HEK293 (cell line): Measurements from ENCODE around the gene PRMT7.

Experiments
- CTCF ChIA-PET: fragments of 350-600 bp; formaldehyde crosslinking; extraction: SDS; loops from one replicate; lab custom pipeline; 2021; ENCODE audit warnings: antibody characterized with exemption; lab: Yijun Ruan, JAX
- POLR2A ChIA-PET: fragments of 300-600 bp; formaldehyde crosslinking; extraction: SDS; loops from one replicate; lab custom pipeline; 2020; ENCODE audit warnings: antibody characterized with exemption, inconsistent platforms; lab: Yijun Ruan, JAX
- H3K27ac ChIP-seq: fragments of 200-500 bp; sonication (Bioruptor generic); 2 replicates; pipeline ENCODE4 v1.5.1; 2014; ENCODE audit warnings: low read depth, low read length, control low read depth, inconsistent platforms; ENCODE audit errors: extremely low read depth
- H3K36me3 ChIP-seq, 2 experiments: fragments of 200-500 bp in 1 of 2; sonication (Bioruptor generic) in 1 of 2; 1 replicate in 1 of 2; 2 replicates in 1 of 2; pipeline ENCODE4 v1.5.1; 2014 to 2017; ENCODE audit warnings: inconsistent platforms in 2 of 2, low read length in 2 of 2; ENCODE audit not compliant: control insufficient read depth in 2 of 2, insufficient read depth in 1 of 2
- H3K4me1 ChIP-seq: fragments of 200-500 bp; sonication (Bioruptor generic); 2 replicates; pipeline ENCODE4 v1.5.1; 2014; ENCODE audit warnings: mild to moderate bottlenecking, low read length, inconsistent platforms; ENCODE audit not compliant: control insufficient read depth, insufficient read depth
- H3K4me3 ChIP-seq: 2 replicates; pipeline ENCODE4 v1.5.1; 2011; ENCODE audit warnings: low read depth, mild to moderate bottlenecking, control low read depth, low read length, moderate library complexity
- H3K9me3 ChIP-seq: fragments of 200-500 bp; sonication (Bioruptor generic); 2 replicates; pipeline ENCODE4 v1.5.1; 2014; ENCODE audit warnings: low read depth, low read length, inconsistent platforms; ENCODE audit not compliant: control insufficient read depth, insufficient read depth
- GLIS2 ChIP-seq: fragments of 450-650 bp; formaldehyde crosslinking; IDR thresholded peaks from 2 replicates; pipeline ENCODE4 v1.5.1; 2016; ENCODE audit warnings: missing biosample characterization, missing genetic modification characterization
- PRDM1 ChIP-seq: fragments of 450-650 bp; formaldehyde crosslinking; IDR thresholded peaks from 2 replicates; pipeline ENCODE4; 2016; ENCODE audit warnings: missing biosample characterization, missing genetic modification characterization
- TRIM28 ChIP-seq: IDR thresholded peaks from 2 replicates; pipeline ENCODE4 v1.6.1; 2011; ENCODE audit warnings: low read length, control low read depth, borderline replicate concordance
- ZBTB44 ChIP-seq: fragments of 450-650 bp; IDR thresholded peaks from 2 replicates; pipeline ENCODE4 v1.5.1; 2018; ENCODE audit warnings: missing biosample characterization, mild to moderate bottlenecking, missing genetic modification characterization
- ZEB2 ChIP-seq: fragments of 450-650 bp; formaldehyde crosslinking; IDR thresholded peaks from 2 replicates; pipeline ENCODE4 v1.5.1; 2016; ENCODE audit warnings: missing biosample characterization, missing genetic modification characterization
- ZFHX2 ChIP-seq: fragments of 450-650 bp; formaldehyde crosslinking; conservative IDR thresholded peaks from 2 replicates; pipeline ENCODE4 v1.5.1; 2016; ENCODE audit warnings: missing biosample characterization, missing genetic modification characterization
- ZNF146 ChIP-seq: fragments of 450-650 bp; formaldehyde crosslinking; IDR thresholded peaks from 2 replicates; pipeline ENCODE4 v1.5.1; 2016; ENCODE audit warnings: missing biosample characterization, missing genetic modification characterization
- ZNF157 ChIP-seq: fragments of 450-650 bp; formaldehyde crosslinking; IDR thresholded peaks from 2 replicates; pipeline ENCODE4 v1.5.1; 2016; ENCODE audit warnings: missing biosample characterization, missing genetic modification characterization
- ZNF266 ChIP-seq: fragments of 450-650 bp; formaldehyde crosslinking; IDR thresholded peaks from 2 replicates; pipeline ENCODE4 v1.5.1; 2016; ENCODE audit warnings: missing biosample characterization, missing genetic modification characterization, low read depth
- ZNF37A ChIP-seq: fragments of 450-650 bp; IDR thresholded peaks from 2 replicates; pipeline ENCODE4 v1.5.1; 2018; ENCODE audit warnings: missing biosample characterization, missing genetic modification characterization
- ZNF501 ChIP-seq: fragments of 450-650 bp; formaldehyde crosslinking; IDR thresholded peaks from 2 replicates; pipeline ENCODE4 v1.5.1; 2016; ENCODE audit warnings: missing biosample characterization, missing genetic modification characterization
- ZNF521 ChIP-seq: fragments of 450-650 bp; formaldehyde crosslinking; IDR thresholded peaks from 2 replicates; pipeline ENCODE4 v1.5.1; 2017; ENCODE audit warnings: missing biosample characterization, mild to moderate bottlenecking, missing genetic modification characterization
- ZNF548 ChIP-seq: fragments of 450-650 bp; formaldehyde crosslinking; IDR thresholded peaks from 2 replicates; pipeline ENCODE4 v1.5.1; 2016; ENCODE audit warnings: missing biosample characterization, missing genetic modification characterization
- ZNF571 ChIP-seq: fragments of 450-650 bp; formaldehyde crosslinking; IDR thresholded peaks from 2 replicates; pipeline ENCODE4 v1.5.0; 2017; ENCODE audit warnings: missing biosample characterization, missing genetic modification characterization
- ZNF624 ChIP-seq: fragments of 450-650 bp; formaldehyde crosslinking; IDR thresholded peaks from 2 replicates; pipeline ENCODE4 v1.5.1; 2017; ENCODE audit warnings: missing biosample characterization, missing genetic modification characterization
- ZNF626 ChIP-seq: fragments of 450-650 bp; sonication (Bioruptor Pico); formaldehyde crosslinking; IDR thresholded peaks from 2 replicates; pipeline ENCODE4 v1.5.1; 2018; ENCODE audit warnings: missing biosample characterization, missing genetic modification characterization, inconsistent platforms
- ZNF658 ChIP-seq: fragments of 450-650 bp; formaldehyde crosslinking; IDR thresholded peaks from 2 replicates; pipeline ENCODE4; 2016; ENCODE audit warnings: missing biosample characterization, missing genetic modification characterization
- ZNF660 ChIP-seq: fragments of 450-650 bp; IDR thresholded peaks from 2 replicates; pipeline ENCODE4 v1.5.1; 2018; ENCODE audit warnings: missing biosample characterization, mild to moderate bottlenecking, missing genetic modification characterization
- ZNF707 ChIP-seq: fragments of 450-650 bp; formaldehyde crosslinking; IDR thresholded peaks from 2 replicates; pipeline ENCODE4 v1.5.1; 2016; ENCODE audit warnings: missing biosample characterization, missing genetic modification characterization
- TF ChIP-seq, protein P1 (sequence below): fragments of 450-650 bp; formaldehyde crosslinking; IDR thresholded peaks from 2 replicates; pipeline ENCODE4 v1.5.1; 2016; ENCODE audit warnings: missing biosample characterization, missing genetic modification characterization
- TF ChIP-seq, protein P2 (sequence below): fragments of 450-650 bp; formaldehyde crosslinking; IDR thresholded peaks from 2 replicates; pipeline ENCODE4 v1.5.1; 2017; ENCODE audit warnings: missing biosample characterization, missing genetic modification characterization

PRMT7 gene

GRCh38 chr16:68270353-68270752 is 40.5 kb upstream of the PRMT7 start:
- peaks cover 17% of the 10 kb centered on the region for H3K4me1 ChIP-seq
- ChIA-PET CTCF (interaction anchor here (0.6 to 1.3 kb wide), 2 partner anchors 40 to 58 kb away, joined by 3 read pairs; partner anchors contain the start of genes PRMT7 and SLC7A6OS), POLR2A (no interaction called here)
- H3K4me3 ChIP-seq, result no peak overlapping the region
- no peak for TF ChIP-seq ZNF157 (tag by site-specific recombination)
- TF ChIP-seq ZBTB44 (tag by site-specific recombination), result no peak
- no peak for TF ChIP-seq TRIM28
- no peak for TF ChIP-seq ZNF571
- no peak for TF ChIP-seq ZNF37A (tag by site-specific recombination)
- no peak for TF ChIP-seq ZNF266 (tag by site-specific recombination)
- TF ChIP-seq, protein P1, sequence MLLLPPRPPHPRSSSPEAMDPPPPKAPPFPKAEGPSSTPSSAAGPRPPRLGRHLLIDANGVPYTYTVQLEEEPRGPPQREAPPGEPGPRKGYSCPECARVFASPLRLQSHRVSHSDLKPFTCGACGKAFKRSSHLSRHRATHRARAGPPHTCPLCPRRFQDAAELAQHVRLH (tag by site-specific recombination), result no peak
- no peak for TF ChIP-seq PRDM1 (tag by site-specific recombination)
- no peak for TF ChIP-seq ZNF658 (tag by site-specific recombination)
- TF ChIP-seq ZFHX2 (tag by site-specific recombination), result no peak
- no peak for TF ChIP-seq ZNF707 (tag by site-specific recombination)
- TF ChIP-seq ZNF501, result no peak
- H3K36me3 ChIP-seq, result peaks cover 0 to 34% of the 10 kb centered on the region in 2 experiments; a peak in 2 of 3 replicates
- H3K9me3 ChIP-seq, result no peaks in the 10 kb centered on the region
- H3K27ac ChIP-seq, result no peak overlapping the region

DNA sequence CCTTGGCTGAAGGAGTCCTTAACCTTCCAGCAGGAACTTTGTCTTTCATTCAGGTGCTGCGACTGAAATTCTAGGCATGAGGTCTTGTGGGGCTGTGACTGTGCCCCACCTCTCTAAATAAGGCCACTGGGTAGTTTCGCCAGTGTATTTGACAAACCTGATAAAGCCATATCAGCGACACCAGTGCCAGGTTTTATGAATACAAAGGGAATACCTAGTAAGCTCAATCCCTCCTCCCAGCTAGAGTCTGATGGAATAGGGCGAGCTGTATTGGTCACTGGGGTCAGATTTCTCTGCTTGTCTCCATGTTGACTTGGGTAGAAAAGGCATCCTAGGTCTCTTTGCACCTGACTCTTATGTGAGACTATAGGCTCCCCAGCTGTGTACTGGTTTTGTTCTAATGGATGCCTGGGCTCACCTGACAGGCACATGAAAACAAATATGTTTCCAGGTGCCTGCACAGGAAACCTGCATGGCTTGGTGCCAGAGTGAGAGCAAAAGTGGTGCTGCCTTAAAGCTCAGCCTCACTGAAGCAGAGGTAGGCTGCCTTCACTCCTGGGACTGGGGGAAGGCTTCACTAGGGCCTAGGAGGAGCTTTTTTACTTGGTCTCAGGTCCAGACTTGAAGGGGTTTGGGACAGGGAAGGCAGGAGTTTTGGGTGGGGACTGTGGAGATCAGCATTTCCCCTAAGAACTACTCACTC is 38.2 kb upstream of the PRMT7 start:
- Histone ChIP-seq H3K9me3 (no peaks in the 10 kb centered on the region), H3K36me3 (peaks cover 4 to 34% of the 10 kb centered on the region in 2 experiments; a peak in 2 of 3 replicates), H3K27ac (no peak overlapping the region)
- TF ChIP-seq ZEB2 (tag by site-specific recombination) (no peak), ZNF626 (no peak), ZNF624 (tag by site-specific recombination) (no peak), GLIS2 (no peak), ZNF548 (no peak), ZNF521 (tag by site-specific recombination) (no peak), ZNF146 (tag by site-specific recombination) (no peak), ZNF660 (no peak)
- TF ChIP-seq, protein P2, sequence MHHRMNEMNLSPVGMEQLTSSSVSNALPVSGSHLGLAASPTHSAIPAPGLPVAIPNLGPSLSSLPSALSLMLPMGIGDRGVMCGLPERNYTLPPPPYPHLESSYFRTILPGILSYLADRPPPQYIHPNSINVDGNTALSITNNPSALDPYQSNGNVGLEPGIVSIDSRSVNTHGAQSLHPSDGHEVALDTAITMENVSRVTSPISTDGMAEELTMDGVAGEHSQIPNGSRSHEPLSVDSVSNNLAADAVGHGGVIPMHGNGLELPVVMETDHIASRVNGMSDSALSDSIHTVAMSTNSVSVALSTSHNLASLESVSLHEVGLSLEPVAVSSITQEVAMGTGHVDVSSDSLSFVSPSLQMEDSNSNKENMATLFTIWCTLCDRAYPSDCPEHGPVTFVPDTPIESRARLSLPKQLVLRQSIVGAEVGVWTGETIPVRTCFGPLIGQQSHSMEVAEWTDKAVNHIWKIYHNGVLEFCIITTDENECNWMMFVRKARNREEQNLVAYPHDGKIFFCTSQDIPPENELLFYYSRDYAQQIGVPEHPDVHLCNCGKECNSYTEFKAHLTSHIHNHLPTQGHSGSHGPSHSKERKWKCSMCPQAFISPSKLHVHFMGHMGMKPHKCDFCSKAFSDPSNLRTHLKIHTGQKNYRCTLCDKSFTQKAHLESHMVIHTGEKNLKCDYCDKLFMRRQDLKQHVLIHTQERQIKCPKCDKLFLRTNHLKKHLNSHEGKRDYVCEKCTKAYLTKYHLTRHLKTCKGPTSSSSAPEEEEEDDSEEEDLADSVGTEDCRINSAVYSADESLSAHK, result no peak
- TF ChIP-seq, all 188 proteins: peak for 0
- ChIA-PET CTCF (interaction anchor here (0.6 to 1.8 kb wide), 5 partner anchors 9 to 472 kb away, joined by 3 to 7 read pairs (median 3); partner anchors contain the start of gene SLC7A6), POLR2A (interaction anchor here (1.1 to 1.2 kb wide), 2 partner anchors 9 to 38 kb away, joined by 3 to 4 read pairs; partner anchors contain the start of genes PRMT7, SLC7A6 and SLC7A6OS)
- Histone ChIP-seq H3K4me3 (no peak overlapping the region), H3K4me1 (peaks cover 13% of the 10 kb centered on the region)
